ENCODE measurements around the gene CCDC32. TPM values are rescaled to one million over a fixed set of nuclear protein-coding genes. Genes with fewer than 3 reads are reported as not detected.
A peak's percentile ranks its signal among the peaks of the same experiment; 100 is the strongest.

The CCDC32 gene
- total RNA-seq, 1 experiment from 2014 or later, result 8.9 TPM

DNA sequence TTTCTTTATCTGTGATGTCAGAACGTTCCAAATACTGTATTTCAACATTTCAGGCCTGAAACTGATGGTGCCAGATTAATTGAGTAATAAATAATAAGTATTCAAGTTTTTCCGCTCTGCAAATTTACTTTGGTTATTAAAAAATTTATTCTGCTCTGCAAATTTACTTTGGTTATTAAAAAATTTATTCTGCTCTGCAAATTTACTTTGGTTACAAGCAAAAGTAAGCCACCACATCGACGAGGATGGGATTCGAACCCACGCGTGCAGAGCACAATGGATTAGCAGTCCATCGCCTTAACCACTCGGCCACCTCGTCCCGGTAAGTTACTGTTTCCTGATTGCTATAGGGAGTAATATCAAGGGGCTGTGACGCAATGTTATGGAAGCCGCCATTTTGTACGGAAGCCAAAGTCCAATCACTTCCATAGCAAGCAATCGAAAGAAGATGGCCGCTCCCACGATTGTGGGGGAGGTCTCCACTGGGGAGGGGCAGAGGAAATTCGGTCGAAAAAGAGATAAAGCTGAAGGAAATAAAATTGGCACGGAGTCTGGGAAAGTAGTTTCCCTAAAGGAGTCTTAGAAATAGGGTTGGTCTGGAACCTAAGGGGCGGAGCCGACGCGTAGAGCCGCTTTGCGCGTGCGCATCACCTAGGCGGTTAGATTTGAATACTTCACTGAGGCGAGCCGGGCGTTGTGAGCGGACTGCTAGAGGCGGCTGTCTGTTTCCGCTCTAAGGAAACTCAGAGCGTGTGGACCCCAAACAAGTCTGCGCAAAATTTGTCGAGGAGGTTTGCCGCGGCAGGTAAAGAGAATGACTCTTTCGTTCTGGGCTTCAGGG lies 29.0 kb upstream of the CCDC32 start, which contains the start of gene KNL1:
TSS of gene KNL1 (plus strand) at position 662 of the 841 bp plus-strand sequence. CDS start 8,683 bp downstream, outside the sequence.
- WGBS (ENCODE audit: extremely low coverage, insufficient read length, low lambda C conversion rate), result no CpG with 5 or more reads among the region's 41 CpGs
- peak within 1 kb of the TSS; percentile 99 to 100 (median 100) for H3K27ac Mint-ChIP-seq

More for the DNA sequence above, 29.0 kb upstream of the CCDC32 start, which contains the start of gene KNL1:
- no peaks in the 10 kb centered on the region for H3K27me3 ChIP-seq (ENCODE audit: insufficient read depth, low read length)
- peak within 1 kb of the TSS; percentile 48 for H3K27ac ChIP-seq (ENCODE audit: insufficient read length, low read depth, low read length)
- no peak within 1 kb of the TSS for H4K5ac ChIP-seq (ENCODE audit: insufficient read length, low read depth, low read length)
- H3K36me3 Mint-ChIP-seq (ENCODE audit: insufficient read depth in 1 of 3, low read depth in 3 of 3), result no peaks in the 10 kb centered on the region
- H3K79me1 ChIP-seq (ENCODE audit: insufficient read depth, low read depth, low read length, poor library complexity, severe bottlenecking), result peaks cover under 1% of the 10 kb centered on the region
- no peak within 1 kb of the TSS for H4K91ac ChIP-seq (ENCODE audit: insufficient read length, low read depth, low read length)
- H3K4me1 Mint-ChIP-seq, result peaks cover 23 to 25% of the 10 kb centered on the region in 2 experiments
- H4K8ac ChIP-seq (replicated peaks; ENCODE audit: insufficient read length, low read depth, low read length), result no peak within 1 kb of the TSS
- H3K27me3 Mint-ChIP-seq (ENCODE audit: low read depth), result peaks cover 2% of the 10 kb centered on the region
- H2BK20ac ChIP-seq (ENCODE audit: low read depth, low read length, poor library complexity, severe bottlenecking), result no peak within 1 kb of the TSS
- H2BK5ac ChIP-seq (ENCODE audit: insufficient read length, low read length), result no peak within 1 kb of the TSS
- no peak within 1 kb of the TSS for H2BK12ac ChIP-seq (ENCODE audit: insufficient read length, low read depth, low read length)
- TF ChIP-seq, protein P1, sequence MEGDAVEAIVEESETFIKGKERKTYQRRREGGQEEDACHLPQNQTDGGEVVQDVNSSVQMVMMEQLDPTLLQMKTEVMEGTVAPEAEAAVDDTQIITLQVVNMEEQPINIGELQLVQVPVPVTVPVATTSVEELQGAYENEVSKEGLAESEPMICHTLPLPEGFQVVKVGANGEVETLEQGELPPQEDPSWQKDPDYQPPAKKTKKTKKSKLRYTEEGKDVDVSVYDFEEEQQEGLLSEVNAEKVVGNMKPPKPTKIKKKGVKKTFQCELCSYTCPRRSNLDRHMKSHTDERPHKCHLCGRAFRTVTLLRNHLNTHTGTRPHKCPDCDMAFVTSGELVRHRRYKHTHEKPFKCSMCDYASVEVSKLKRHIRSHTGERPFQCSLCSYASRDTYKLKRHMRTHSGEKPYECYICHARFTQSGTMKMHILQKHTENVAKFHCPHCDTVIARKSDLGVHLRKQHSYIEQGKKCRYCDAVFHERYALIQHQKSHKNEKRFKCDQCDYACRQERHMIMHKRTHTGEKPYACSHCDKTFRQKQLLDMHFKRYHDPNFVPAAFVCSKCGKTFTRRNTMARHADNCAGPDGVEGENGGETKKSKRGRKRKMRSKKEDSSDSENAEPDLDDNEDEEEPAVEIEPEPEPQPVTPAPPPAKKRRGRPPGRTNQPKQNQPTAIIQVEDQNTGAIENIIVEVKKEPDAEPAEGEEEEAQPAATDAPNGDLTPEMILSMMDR (conservative IDR thresholded peaks at IDR 0.05), result no peak
- H3K4me3 Mint-ChIP-seq, result peak within 1 kb of the TSS; percentile 84 to 98
- peaks cover 3 to 4% of the 10 kb centered on the region in 2 experiments; a peak in 3 of 5 replicates for H3K9me3 Mint-ChIP-seq
- no peak within 1 kb of the TSS for H2BK120ac ChIP-seq (ENCODE audit: low read depth, low read length, poor library complexity, severe bottlenecking)
- H3K18ac ChIP-seq (ENCODE audit: insufficient read length, low read depth, low read length), result peak within 1 kb of the TSS; percentile 91
- peak within 1 kb of the TSS; percentile 50 for H3K4me2 ChIP-seq (ENCODE audit: insufficient read depth, insufficient read length, low read length)
- no peaks in the 10 kb centered on the region for H4K20me1 ChIP-seq (ENCODE audit: control insufficient read depth, insufficient read depth, insufficient read length)
- H3K4ac ChIP-seq (ENCODE audit: low read depth, low read length), result no peak within 1 kb of the TSS
- no peaks in the 10 kb centered on the region; the same call in 1 of the 2 replicates for H3K79me2 ChIP-seq (ENCODE audit: insufficient read depth, low read length)
- no peak within 1 kb of the TSS for H3K56ac ChIP-seq (ENCODE audit: insufficient read length, low read depth, low read length)
- peak within 1 kb of the TSS; percentile 93 for H3K14ac ChIP-seq (ENCODE audit: insufficient read depth, low read length)
- peak within 1 kb of the TSS; percentile 88 for H3K9ac ChIP-seq (ENCODE audit: extremely low read depth, insufficient read length, low read length)
- H3T11ph ChIP-seq (ENCODE audit: low read length), result peak within 1 kb of the TSS; percentile 91
- no peak within 1 kb of the TSS for H3K23ac ChIP-seq (ENCODE audit: insufficient read length, low read depth, low read length)
- DNase-seq, result peak; percentile 91
- H2AK5ac ChIP-seq (ENCODE audit: insufficient read length, low read length), result no peak within 1 kb of the TSS
- H2AFZ ChIP-seq (ENCODE audit: low read length), result peak within 1 kb of the TSS; percentile 98
- peaks cover 3% of the 10 kb centered on the region for H3K23me2 ChIP-seq (ENCODE audit: insufficient read length, low read depth, low read length, poor library complexity, severe bottlenecking)
- no peak within 1 kb of the TSS for H2BK15ac ChIP-seq (ENCODE audit: low read depth, low read length)
- H3K4me1 ChIP-seq (ENCODE audit: insufficient read depth, low read length), result no peaks in the 10 kb centered on the region; the same call in 1 of the 2 replicates
- H3K9me3 ChIP-seq (ENCODE audit: control insufficient read depth, low read depth, low read length), result no peaks in the 10 kb centered on the region

Data from H9 (cell line).